Ectodermal cell (in vitro differentiated cells): ENCODE data around the gene HTR3A.

Experiments used
- H3K27ac ChIP-seq: 2 replicates; pipeline ENCODE4 v1.7.0; 2013; ENCODE audit warnings: mild to moderate bottlenecking, low read depth, low read length; ENCODE audit not compliant: insufficient read depth, poor library complexity, severe bottlenecking
- H3K27me3 ChIP-seq: 2 replicates; pipeline ENCODE4 v1.7.0; 2013; ENCODE audit warnings: mild to moderate bottlenecking, low read length; ENCODE audit not compliant: insufficient read depth, control insufficient read depth, poor library complexity, severe bottlenecking
- H3K36me3 ChIP-seq: one replicate; pipeline ENCODE4 v1.7.0; 2013; ENCODE audit warnings: low read length; ENCODE audit not compliant: control insufficient read depth, insufficient read depth
- H3K4me1 ChIP-seq: one replicate; pipeline ENCODE4 v1.7.0; 2013; ENCODE audit warnings: low read length; ENCODE audit not compliant: control insufficient read depth, insufficient read depth
- H3K4me3 ChIP-seq: 2 replicates; pipeline ENCODE4 v1.7.0; 2013; ENCODE audit warnings: low read depth, low read length, control low read depth; ENCODE audit not compliant: insufficient read depth
- H3K9me3 ChIP-seq: 2 replicates; pipeline ENCODE4 v1.7.0; 2013; ENCODE audit warnings: mild to moderate bottlenecking, low read length, moderate library complexity; ENCODE audit not compliant: control insufficient read depth
- WGBS, 2 experiments: methylation state at CpG; one replicate each; pipeline ENCODE4 v1.1.7; 2013; ENCODE audit warnings: missing lambda C conversion rate in 2 of 2; 5-methylcytosine and 5-hydroxymethylcytosine counted together

The HTR3A gene

GRCh38 chr11:113947994-113948393 is 26.9 kb upstream of the HTR3A start:
- H3K36me3 ChIP-seq, result no peaks in the 10 kb centered on the region
- WGBS, 2 experiments, result 91 to 93% methylated on average over 4 of the region's 4 CpGs

GRCh38 chr11:113949891-113950290 is 25.0 kb upstream of the HTR3A start:
- Histone ChIP-seq H3K9me3 (no peaks in the 10 kb centered on the region), H3K27me3 (no peaks in the 10 kb centered on the region), H3K4me1 (no peaks in the 10 kb centered on the region), H3K27ac (no peak overlapping the region), H3K4me3 (no peak overlapping the region), H3K36me3 (no peaks in the 10 kb centered on the region)
- WGBS, 2 experiments, result 75 to 82% methylated on average over 4 of the region's 4 CpGs

More at GRCh38 chr11:113947994-113948393, 26.9 kb upstream of the HTR3A start:
- no peak overlapping the region for H3K4me3 ChIP-seq
- no peak overlapping the region for H3K27ac ChIP-seq
- no peaks in the 10 kb centered on the region for H3K9me3 ChIP-seq
- no peaks in the 10 kb centered on the region for H3K27me3 ChIP-seq
- H3K4me1 ChIP-seq, result no peaks in the 10 kb centered on the region

GRCh38 chr11:113951537-113951936 is 23.4 kb upstream of the HTR3A start:
- 70% methylated on average over 5 of the region's 5 CpGs for WGBS, 2 experiments
- Histone ChIP-seq H3K36me3 (no peaks in the 10 kb centered on the region), H3K27ac (no peak overlapping the region), H3K9me3 (no peaks in the 10 kb centered on the region), H3K4me1 (no peaks in the 10 kb centered on the region), H3K27me3 (no peaks in the 10 kb centered on the region), H3K4me3 (no peak overlapping the region)

- Histone ChIP-seq H3K27me3 (no peaks in the 10 kb centered on the region), H3K27ac (no peak overlapping the region), H3K4me1 (peaks cover 4% of the 10 kb centered on the region), H3K4me3 (no peak overlapping the region), H3K36me3 (no peaks in the 10 kb centered on the region), H3K9me3 (no peaks in the 10 kb centered on the region)
- 87% methylated on average over 9 to 10 of the region's 10 CpGs for WGBS, 2 experiments
Measured at GRCh38 chr11:113952070-113952469, 22.8 kb upstream of the HTR3A start.

DNA sequence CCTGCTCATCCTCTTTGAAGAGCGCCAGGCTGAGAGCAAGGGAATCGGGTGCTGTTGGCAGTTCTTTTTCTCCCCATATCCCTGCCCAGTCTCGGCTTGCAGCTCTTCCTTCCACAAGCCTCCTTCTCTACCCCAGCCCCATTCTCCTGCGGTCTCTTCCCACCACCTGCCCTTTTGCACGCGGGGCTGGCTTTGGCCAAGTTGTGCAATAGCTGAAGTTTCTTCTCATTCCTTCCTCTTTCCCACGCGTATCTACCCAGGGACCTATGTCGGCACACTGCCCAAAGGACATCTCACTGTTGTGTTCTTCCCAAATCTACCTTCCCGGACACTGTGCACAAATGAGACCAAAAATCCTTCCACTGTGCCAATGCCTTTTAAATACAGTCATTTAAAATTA is 22.3 kb upstream of the HTR3A start:
- Histone ChIP-seq H3K9me3 (no peaks in the 10 kb centered on the region), H3K36me3 (no peaks in the 10 kb centered on the region), H3K27me3 (no peaks in the 10 kb centered on the region), H3K4me1 (peaks cover 6% of the 10 kb centered on the region), H3K27ac (no peak overlapping the region), H3K4me3 (no peak overlapping the region)
- WGBS, 2 experiments, result 91 to 92% methylated on average over 10 of the region's 10 CpGs

DNA sequence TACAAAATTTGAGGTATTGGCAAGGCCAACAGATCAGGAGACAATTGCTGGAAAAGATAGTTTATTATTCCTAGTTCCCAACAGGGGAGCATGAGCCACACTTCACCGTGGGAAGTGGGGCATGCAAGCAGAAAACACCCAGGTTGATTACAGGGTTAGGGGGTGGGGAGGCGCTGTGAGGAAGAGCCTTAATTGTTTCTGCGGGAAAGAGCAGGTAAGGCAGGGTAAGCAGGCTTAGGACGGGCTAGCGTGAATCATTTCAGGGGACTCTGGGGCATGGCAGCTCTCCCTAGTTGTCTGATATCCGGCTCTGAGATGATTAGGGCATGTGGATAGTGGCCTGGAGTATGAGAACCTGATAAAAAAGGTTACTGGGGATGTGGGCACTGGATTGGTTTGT is 20.7 kb upstream of the HTR3A start:
- Histone ChIP-seq H3K27me3 (no peaks in the 10 kb centered on the region), H3K4me3 (no peak overlapping the region), H3K4me1 (peaks cover 14% of the 10 kb centered on the region), H3K9me3 (no peaks in the 10 kb centered on the region), H3K36me3 (no peaks in the 10 kb centered on the region), H3K27ac (no peak overlapping the region)
- 61 to 63% methylated on average over 6 of the region's 6 CpGs for WGBS, 2 experiments

DNA sequence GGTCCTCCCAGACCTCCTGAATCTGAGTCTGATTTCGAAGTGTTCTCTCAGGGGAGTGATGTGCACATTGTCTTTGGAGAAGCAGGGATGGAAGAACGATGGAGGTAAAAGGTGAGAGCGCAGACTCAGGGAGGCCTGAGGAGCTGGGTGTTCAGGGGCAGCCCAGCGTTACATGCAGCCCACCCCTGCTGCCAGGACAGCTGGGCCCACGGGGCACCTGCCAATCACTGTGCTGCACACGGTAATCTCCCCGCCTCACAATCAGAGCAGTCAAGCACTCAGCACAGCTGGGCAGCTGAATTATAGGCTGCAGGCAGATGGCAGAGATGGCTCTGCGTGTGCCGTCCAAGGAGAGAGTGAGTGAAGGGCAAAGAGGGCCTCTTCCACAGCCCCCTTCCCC is 17.9 kb upstream of the HTR3A start:
- H3K4me3 ChIP-seq, result no peak overlapping the region
- H3K27ac ChIP-seq, result no peak overlapping the region
- 66 to 68% methylated on average over 9 of the region's 9 CpGs for WGBS, 2 experiments
- H3K36me3 ChIP-seq, result no peaks in the 10 kb centered on the region
- peaks cover 14% of the 10 kb centered on the region for H3K4me1 ChIP-seq
- H3K27me3 ChIP-seq, result no peaks in the 10 kb centered on the region
- no peaks in the 10 kb centered on the region for H3K9me3 ChIP-seq

DNA sequence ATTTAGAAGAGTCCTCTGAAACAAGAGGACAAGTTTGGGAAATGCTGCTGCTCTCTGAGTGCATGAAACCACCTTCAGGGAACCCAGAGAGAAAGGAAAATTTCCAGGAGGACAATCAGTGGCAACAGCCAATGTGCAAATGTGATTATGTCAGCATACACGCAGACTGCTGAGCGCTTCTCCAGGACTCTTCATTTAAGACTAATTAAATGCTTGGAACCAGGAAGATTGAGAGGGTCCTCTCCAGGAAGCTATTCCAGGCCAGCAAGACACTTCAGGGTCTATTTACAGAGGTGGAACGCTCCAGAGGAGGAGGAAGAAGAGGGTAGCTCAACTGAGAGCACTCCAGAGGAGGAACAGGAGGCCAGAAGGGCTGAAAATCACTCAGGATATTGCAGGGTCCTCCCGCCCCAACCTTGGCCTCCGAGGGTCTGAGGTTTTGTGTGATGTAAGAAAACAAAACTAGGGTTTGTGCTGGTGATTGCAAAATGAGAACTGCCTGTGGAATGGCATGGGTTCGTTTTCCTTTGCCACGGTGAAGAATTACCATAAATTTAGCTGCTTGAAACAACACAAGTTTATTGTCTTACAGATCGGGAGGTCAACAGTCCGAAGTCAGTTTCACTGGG is 14.1 kb upstream of the HTR3A start:
- H3K36me3 ChIP-seq, result no peaks in the 10 kb centered on the region
- WGBS, 2 experiments, result 91 to 93% methylated on average over 9 of the region's 9 CpGs
- peaks cover 14% of the 10 kb centered on the region for H3K4me1 ChIP-seq
- no peak overlapping the region for H3K27ac ChIP-seq
- H3K4me3 ChIP-seq, result no peak overlapping the region
- no peaks in the 10 kb centered on the region for H3K9me3 ChIP-seq
- no peaks in the 10 kb centered on the region for H3K27me3 ChIP-seq

DNA sequence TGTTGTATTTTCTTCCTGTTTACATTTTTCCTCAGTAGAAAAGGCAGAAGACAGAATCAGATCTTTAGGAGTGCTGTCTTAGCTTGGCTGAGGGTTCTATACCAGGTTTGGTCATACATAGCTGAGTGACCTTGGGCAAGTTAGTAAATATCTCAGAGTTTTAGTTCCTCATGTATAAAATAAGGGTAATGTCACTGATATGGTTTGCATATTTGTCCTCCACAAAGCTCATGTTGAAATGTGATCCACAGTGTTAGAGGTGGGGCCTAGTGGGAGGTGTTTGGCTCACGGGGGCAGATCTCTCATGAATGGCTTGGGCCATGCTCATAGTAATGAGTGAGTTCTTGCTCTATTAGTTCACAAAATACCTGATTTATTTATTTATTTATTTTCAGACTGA is 7.5 kb upstream of the HTR3A start:
- no peaks in the 10 kb centered on the region for H3K9me3 ChIP-seq
- no peaks in the 10 kb centered on the region for H3K4me1 ChIP-seq
- 93 to 100% methylated on average over 1 of the region's 1 CpG for WGBS, 2 experiments
- no peak overlapping the region for H3K4me3 ChIP-seq
- H3K27ac ChIP-seq, result no peak overlapping the region
- no peaks in the 10 kb centered on the region for H3K27me3 ChIP-seq
- no peaks in the 10 kb centered on the region for H3K36me3 ChIP-seq

DNA sequence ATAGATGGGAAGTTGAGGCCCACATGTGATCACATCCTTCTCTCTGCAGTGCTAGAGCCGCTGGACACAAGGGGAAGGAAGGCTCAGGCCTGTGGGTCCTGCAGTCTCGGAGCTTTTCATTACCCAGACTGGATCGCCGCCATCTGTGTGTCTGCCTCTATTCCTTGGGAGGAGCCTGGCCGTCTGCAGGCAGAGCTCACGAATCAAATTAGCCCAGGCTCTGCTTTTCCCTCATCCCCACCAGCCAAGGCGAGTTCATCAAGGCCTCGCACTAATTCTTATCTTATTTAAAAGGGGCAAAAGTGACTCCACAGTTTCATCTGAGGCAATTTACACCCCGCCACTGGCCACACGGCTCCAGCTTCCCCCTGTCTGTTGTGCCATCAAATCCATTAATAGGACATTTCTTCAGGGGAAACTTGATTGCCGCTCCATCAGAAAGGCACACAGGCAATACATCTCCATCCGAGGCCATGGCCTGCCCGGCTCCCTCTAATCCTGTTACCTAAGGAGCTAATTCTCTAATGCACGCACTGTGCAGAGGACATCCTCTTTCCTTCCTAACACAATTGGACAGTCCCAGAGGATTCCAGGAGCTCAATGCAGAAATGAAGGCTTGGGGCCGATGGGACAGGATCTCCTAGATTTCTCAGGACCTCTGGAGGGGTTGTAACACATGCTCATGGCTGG is 3.3 kb upstream of the HTR3A start:
- WGBS, 2 experiments, result 86 to 91% methylated on average over 15 of the region's 15 CpGs
- no peak overlapping the region for H3K27ac ChIP-seq
- no peak overlapping the region for H3K4me3 ChIP-seq
- no peaks in the 10 kb centered on the region for H3K36me3 ChIP-seq
- H3K9me3 ChIP-seq, result no peaks in the 10 kb centered on the region
- no peaks in the 10 kb centered on the region for H3K27me3 ChIP-seq
- peaks cover 17% of the 10 kb centered on the region for H3K4me1 ChIP-seq
